NB4 (cell line): ENCODE measurements around the gene ATG2B.

Source experiments
- DNase-seq: peaks from one replicate; pipeline ENCODE4 v3.0.0; 2010; ENCODE audit warnings: low read depth
- H3K4me3 ChIP-seq: one replicate; pipeline ENCODE4 v1.5.1; 2011; ENCODE audit warnings: mild to moderate bottlenecking, low read depth, low read length, moderate library complexity
- MYC ChIP-seq: IDR thresholded peaks from 2 replicates; pipeline ENCODE4 v1.6.1; 2011; ENCODE audit warnings: low read depth, low read length
- POLR2A ChIP-seq: IDR thresholded peaks from 2 replicates; pipeline ENCODE4 v1.6.1; 2011; ENCODE audit warnings: mild to moderate bottlenecking; ENCODE audit not compliant: insufficient read length; ENCODE audit errors: extremely low read depth
- TF ChIP-seq, protein P1 (sequence below): IDR thresholded peaks from 2 replicates; pipeline ENCODE4 v1.6.1; 2011; ENCODE audit warnings: low read depth, low read length
- TF ChIP-seq, protein P2 (sequence below): IDR thresholded peaks from one replicate; pipeline ENCODE4 v1.5.1; 2012; ENCODE audit warnings: low read depth, low read length

Gene ATG2B

DNA sequence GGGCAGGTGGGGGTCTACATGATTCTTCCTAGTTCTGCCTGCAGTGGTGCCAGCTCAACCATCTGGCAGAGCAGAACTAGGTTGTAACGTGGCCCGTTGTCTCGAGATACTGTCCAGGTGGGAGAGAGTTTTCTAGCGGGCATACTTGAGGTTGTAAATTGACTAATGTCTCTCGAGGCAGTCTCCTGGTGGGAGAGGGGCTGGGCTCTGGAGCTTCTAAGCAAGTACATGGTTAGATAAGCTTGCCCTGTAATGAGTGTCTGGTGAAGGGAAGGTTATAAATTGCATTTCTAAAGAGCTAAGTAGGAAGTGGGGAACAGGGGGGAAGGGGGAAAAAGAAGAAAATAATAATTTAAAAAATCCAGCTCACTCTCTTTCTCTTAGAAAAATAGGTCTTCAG lies 89.0 kb downstream of the ATG2B start:
- DNase-seq = no peak
- no peak for TF ChIP-seq POLR2A
- TF ChIP-seq, protein P1, sequence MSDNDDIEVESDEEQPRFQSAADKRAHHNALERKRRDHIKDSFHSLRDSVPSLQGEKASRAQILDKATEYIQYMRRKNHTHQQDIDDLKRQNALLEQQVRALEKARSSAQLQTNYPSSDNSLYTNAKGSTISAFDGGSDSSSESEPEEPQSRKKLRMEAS = no peak
- TF ChIP-seq, protein P2, sequence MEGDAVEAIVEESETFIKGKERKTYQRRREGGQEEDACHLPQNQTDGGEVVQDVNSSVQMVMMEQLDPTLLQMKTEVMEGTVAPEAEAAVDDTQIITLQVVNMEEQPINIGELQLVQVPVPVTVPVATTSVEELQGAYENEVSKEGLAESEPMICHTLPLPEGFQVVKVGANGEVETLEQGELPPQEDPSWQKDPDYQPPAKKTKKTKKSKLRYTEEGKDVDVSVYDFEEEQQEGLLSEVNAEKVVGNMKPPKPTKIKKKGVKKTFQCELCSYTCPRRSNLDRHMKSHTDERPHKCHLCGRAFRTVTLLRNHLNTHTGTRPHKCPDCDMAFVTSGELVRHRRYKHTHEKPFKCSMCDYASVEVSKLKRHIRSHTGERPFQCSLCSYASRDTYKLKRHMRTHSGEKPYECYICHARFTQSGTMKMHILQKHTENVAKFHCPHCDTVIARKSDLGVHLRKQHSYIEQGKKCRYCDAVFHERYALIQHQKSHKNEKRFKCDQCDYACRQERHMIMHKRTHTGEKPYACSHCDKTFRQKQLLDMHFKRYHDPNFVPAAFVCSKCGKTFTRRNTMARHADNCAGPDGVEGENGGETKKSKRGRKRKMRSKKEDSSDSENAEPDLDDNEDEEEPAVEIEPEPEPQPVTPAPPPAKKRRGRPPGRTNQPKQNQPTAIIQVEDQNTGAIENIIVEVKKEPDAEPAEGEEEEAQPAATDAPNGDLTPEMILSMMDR = no peak
- no peak for TF ChIP-seq MYC
- H3K4me3 ChIP-seq = no peak overlapping the region

DNA sequence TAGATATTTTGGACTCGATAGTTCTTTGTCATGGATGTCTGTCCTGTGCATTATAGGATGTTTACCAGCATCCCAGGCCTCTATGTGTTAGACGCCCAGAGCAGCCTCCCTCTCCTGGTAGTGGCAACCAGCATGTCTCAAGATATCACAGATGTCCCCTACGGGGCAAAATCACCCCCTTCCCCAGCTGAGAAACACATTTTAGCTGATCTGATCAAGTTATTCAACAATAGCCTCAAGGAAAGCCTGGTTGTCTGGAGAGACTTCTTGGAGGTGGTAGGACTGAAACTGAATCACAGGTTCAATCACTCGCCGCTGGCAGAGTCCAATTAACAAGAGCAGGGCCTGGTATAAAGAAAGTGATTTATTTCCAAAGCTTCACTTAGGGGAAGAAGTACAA lies 89.5 kb downstream of the ATG2B start:
- TF ChIP-seq, protein P2 = no peak
- TF ChIP-seq POLR2A (no peak), MYC (no peak)
- TF ChIP-seq, protein P1 = no peak
- no peak overlapping the region for H3K4me3 ChIP-seq
- no peak for DNase-seq

DNA sequence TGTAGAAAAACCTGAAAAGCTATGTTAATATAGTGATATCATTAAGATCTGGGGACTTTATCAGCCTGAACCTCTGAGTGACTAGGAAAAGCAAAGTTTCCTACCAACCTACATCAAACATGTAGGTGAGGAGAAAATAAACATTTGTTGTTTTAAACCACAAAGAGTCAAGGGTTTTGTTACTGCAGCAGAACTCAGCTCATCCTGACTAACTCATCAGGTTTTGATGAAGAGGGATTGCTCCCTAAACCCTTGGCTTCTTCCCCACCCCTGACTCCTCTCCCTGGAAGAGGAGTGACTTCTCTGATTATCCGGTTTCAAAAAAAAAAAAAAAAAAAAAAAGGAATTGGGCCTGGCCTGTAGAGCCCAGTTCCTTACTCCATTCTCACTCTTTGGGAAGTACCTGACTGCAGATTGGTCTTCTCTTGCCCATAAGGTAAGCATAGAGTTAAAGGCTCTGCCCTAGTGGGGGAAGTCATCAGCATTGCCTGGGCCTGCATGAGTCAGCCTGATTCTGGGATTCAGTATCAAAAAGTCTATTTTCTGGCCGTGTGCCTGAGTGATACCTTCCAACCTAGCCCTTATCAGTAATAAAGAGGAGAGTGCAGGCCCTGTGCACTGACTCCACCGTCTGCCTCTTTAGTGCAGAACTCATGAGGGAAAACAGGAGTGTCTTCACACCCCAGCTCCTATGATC lies 90.2 kb downstream of the ATG2B start:
- no peak overlapping the region for H3K4me3 ChIP-seq
- TF ChIP-seq, protein P2 = no peak
- TF ChIP-seq, protein P1 = no peak
- TF ChIP-seq MYC = no peak
- TF ChIP-seq POLR2A = no peak
- DNase-seq = no peak

DNA sequence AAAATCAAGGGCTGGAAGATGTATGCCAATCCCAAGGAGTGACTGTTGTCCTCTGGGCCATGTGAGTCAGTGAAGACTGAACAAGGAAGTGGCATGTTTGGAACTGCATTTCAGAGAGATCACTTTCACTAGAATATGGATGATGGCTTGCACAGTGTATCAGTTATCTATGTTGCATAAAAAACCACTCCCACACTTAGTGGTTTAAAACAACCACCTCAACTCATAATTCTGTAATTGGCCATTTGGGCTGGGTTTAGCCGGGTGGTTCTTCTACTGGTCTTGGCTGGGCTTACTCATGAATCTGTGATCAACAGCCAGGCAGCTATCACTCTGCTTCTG lies 91.7 kb downstream of the ATG2B start:
- peak; percentile 53 for DNase-seq
- TF ChIP-seq, protein P2 = no peak
- TF ChIP-seq MYC (no peak), POLR2A (no peak)
- TF ChIP-seq, protein P1 = no peak
- no peak overlapping the region for H3K4me3 ChIP-seq

DNA sequence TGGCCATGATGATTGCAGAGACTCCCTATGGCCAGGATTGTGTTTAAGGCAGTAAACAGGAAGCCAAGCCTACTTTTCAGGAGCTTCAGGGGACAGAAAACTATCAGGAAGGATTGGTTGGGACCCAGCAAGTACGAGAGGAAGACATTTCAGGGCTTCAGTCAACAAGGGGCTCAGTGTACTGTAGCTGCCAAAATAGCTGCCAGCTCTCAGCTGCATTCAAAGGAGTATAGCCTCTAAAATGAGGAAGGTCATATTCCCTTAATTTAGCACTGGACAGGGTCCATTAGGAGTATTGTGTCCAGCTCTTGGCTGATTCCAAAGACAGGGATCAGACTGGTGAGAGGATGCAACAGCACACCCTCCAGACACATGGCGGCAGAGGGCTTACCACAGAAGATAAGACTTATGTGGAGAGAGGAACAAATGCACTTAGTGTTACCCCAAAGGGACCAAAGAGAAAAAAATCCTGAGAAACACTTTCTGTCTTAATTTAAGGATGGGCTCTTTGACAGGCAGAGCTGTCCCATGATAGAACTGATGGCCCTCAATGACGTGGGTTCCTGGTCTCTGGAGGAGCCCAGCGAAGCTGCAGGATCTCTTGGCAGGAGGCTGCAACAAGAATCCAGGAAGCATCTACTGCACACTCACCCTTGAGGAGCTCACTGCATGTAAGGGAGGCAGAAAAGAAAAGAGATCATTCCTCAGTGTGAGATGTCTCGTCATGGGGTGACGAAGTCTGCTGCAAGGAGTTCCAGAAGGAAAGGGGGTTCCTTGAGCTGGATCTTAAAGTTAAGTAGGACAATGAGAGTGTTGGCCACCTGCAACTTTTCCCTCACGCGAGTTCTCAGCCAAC lies 92.3 kb downstream of the ATG2B start:
- DNase-seq = no peak
- no peak overlapping the region for H3K4me3 ChIP-seq
- TF ChIP-seq POLR2A (no peak), MYC (no peak)
- TF ChIP-seq, protein P1 = no peak
- TF ChIP-seq, protein P2 = no peak
